Measurements from ENCODE around the gene PERCC1.

GRCh38 chr16:1450841-1451240 is 20.0 kb downstream of the PERCC1 start:
- TF ChIP-seq CTCF (IDR thresholded peaks at IDR 0.05) (no peak), POLR2A (IDR thresholded peaks at IDR 0.05) (no peak)
